Measurements from ENCODE around the gene UBE2A.

The UBE2A gene

GRCh38 chrX:119552508-119552907, 21.9 kb upstream of the UBE2A start:
- no peak overlapping the region for H3K4me3 ChIP-seq
- H3K27ac ChIP-seq, result no peak overlapping the region
- no peak for DNase-seq (ENCODE audit: low spot score)
- TF ChIP-seq CTCF (IDR thresholded peaks at IDR 0.05), result no peak

- H3K4me3 ChIP-seq, result peak within 1 kb of the TSS; percentile 66
- TF ChIP-seq CTCF (IDR thresholded peaks at IDR 0.05), result no peak
- DNase-seq (ENCODE audit: low spot score), result peak; percentile 90
- H3K27ac ChIP-seq, result peak within 1 kb of the TSS; percentile 62 to 70
Observed at GRCh38 chrX:119565107-119565663, 9.2 kb upstream of the UBE2A start, which contains the start of gene STEEP1. Gene STEEP1, minus strand, starts transcription at chrX:119565409. Its CDS starts 54 bp downstream, at chrX:119565355.

GRCh38 chrX:119570351-119570835, 4.0 kb upstream of the UBE2A start:
- no peak for TF ChIP-seq CTCF (IDR thresholded peaks at IDR 0.05)
- H3K4me3 ChIP-seq, result no peak overlapping the region
- no peak overlapping the region for H3K27ac ChIP-seq
- no peak for DNase-seq (ENCODE audit: low spot score)

GRCh38 chrX:119573222-119573621, 1.1 kb upstream of the UBE2A start:
- DNase-seq (ENCODE audit: low spot score), result no peak
- TF ChIP-seq CTCF (IDR thresholded peaks at IDR 0.05), result no peak
- peak overlapping the region; percentile 81 to 96 for H3K27ac ChIP-seq

GRCh38 chrX:119573840-119574393, 446 bp upstream of the UBE2A start:
- no peak for TF ChIP-seq CTCF (IDR thresholded peaks at IDR 0.05)
- Histone ChIP-seq H3K4me3 (peak overlapping the region; percentile 85), H3K27ac (peak overlapping the region; percentile 81 to 96)
- peak; percentile 80 for DNase-seq (ENCODE audit: low spot score)

More at GRCh38 chrX:119573222-119573621, 1.1 kb upstream of the UBE2A start:
- H3K4me3 ChIP-seq, result peak overlapping the region; percentile 85

- DNase-seq (ENCODE audit: low spot score), result no peak
- TF ChIP-seq CTCF (IDR thresholded peaks at IDR 0.05), result no peak
- no peak overlapping the region for H3K4me3 ChIP-seq
- H3K27ac ChIP-seq, result no peak overlapping the region
Observed at GRCh38 chrX:119579414-119579813, 5.1 kb downstream of the UBE2A start.
